ENCODE data around the gene CRYBB1.
A peak's percentile ranks its signal among the peaks of the same experiment; 100 is the strongest.

Gene CRYBB1

DNA sequence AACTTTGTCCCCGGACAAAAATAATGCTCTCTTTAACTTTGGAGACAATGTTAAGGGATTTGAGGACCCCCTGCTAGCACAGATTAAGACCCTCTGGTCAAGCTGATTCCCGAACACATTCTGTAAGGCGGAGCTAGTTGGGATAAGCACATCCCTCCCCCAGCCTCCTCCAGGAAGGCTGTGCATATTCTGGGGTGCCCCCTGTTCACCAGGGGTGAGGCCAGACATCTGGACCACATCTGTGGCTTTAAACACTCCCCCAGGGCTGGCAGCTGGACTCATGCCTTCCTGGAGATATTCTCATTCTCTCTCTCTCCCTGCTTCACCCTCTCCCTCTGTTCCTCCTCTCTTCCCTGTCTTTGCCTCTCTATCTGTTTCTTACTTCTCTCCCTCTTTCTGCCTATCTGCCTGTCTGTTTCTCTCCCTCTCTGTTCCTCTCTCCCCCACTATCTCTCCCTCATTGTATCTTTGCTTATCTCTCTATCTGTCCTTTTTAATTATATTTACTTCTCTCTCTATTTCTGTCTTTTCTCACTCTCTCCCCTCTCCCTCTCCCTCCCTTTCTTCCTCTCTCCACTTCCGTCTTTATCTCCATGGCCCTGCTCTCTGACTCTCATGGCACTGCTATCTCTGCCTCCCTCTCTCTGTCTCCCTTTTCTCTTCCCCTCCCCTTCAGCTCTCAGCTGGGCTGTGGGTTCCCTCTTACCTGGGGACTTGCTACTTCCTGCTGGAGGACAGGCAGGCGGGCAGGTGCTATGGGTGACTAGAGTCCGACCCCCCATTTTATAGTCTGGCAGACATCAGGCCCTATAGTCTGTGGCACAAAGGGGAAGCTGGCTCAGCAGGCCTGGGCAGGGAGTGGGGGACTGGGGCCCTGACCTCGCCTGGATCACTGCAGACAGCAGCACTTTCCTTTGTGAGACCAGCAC lies at the start of gene CRYBB1:
TSS of gene CRYBB1 (minus strand) at position 757 of the 929 bp plus-strand sequence. CDS start 1,708 bp downstream, outside the sequence.
- DNase-seq (ENCODE audit: low read depth), result no peak

DNA sequence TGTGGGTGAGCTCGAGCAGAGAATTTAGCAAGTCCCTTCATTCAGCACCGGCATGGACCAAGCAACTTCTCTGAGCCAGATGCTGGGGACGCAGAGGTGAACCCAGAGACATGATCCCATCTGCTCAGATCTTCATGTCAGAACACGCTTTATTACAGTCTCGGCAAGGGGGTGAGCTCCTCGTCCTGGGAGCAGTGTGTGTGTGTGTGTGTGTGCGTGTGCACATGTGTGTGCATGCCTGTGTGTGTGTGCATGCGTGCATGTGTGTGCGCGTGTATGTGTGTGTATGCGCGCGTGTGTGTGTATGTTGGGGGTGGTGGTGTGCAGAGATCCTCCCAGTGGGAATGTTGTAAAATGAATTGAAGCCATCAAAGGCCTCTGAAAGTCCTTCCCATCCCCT lies 49.3 kb upstream of the CRYBB1 start:
- DNase-seq (ENCODE audit: low read depth), result no peak

DNA sequence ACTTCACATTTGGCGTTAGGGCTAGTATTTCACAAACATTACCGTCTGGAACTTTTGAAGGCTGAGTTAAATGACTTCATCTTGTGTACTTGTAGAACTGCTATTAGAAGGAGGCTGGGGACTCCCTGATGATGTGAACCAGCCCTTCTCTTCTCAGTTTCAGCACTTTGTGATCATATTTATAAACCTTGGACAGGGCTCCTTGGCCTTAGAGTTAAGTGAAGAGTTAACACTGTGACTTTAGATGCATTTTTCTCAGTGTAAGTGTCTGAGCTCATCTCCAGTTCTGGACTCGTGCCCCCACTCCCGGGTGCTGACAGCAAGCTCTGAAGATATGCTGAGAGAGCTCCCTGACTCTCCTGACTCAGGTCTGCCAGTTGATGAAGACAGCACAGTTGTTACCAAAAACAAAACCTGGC lies 48.0 kb upstream of the CRYBB1 start:
- no peak for DNase-seq (ENCODE audit: low read depth)

DNA sequence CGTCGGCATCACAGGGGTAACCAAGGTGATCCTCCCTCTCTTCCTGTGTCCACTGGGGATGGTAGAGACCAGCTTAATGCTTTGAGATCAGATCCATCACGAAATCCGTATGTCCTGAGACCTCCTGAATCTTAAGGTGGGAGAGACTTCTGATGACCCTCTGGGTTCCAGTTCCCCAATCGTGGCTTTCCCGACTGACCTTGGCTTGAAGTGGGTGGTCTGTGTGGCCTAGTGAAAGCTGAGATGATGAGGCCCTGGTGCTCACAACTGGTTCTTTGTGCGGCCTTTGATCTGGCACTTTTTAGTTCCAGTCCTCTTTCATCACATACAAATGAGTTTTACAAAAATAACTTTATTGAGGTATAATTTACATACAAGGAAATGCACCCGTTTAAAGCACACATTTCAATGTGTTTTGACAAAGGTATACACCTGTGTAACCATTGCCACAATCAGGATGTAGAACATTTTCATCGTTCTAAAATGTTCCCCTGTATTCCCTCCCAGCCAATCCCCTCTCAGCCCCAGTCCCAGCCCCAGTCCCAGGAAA lies 45.6 kb upstream of the CRYBB1 start:
- no peak for DNase-seq (ENCODE audit: low read depth)

DNA sequence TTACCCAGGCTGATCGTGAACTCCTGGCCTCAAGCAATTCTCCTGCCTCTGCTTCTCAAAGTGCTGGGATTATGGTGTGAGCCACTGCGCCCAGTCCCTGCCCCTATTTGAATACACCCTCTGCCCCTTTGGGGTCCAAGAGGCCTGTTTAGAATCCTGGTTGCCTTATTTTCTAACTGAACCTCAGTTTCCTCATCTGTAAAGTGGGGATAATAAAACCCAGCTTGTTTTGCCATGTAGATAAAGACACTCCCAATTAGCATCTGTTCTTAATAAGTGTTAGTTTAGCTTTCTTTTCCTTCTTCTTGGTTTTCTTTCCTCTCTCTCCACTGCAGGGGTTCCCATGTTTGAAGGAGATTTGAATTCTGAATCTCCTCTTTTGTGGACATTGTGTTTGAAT lies 44.3 kb upstream of the CRYBB1 start:
- no peak for DNase-seq (ENCODE audit: low read depth)

DNA sequence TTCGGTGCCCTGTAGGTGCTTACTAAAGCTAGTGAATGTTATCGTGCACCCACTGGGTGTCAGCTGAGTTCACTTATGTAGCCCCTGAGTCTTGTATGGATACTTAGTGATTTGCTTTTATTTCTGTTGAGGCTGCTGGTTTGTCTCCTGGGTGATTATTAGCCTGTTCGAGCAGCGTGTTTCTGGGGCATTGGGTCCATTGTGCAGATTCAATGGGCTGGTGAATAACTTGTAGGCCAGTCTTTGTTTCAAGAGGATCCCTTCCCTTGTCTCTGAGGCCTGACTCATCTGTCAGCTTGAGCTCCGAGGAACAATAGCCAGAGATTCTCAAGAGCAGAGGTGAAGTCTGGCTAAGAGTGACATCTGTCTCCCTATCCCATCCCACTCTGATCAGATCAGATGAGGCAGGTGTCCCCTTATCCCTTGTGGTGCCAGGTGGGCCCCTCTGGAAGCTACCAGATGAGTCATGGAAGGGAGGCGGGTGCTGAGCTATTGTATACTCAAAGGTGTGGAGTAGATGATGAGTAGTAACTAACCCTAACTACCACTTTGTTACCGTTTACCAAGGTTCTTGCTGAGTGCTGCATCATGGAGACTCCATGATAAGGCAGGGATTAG lies 43.2 kb upstream of the CRYBB1 start:
- DNase-seq (ENCODE audit: low read depth), result no peak

DNA sequence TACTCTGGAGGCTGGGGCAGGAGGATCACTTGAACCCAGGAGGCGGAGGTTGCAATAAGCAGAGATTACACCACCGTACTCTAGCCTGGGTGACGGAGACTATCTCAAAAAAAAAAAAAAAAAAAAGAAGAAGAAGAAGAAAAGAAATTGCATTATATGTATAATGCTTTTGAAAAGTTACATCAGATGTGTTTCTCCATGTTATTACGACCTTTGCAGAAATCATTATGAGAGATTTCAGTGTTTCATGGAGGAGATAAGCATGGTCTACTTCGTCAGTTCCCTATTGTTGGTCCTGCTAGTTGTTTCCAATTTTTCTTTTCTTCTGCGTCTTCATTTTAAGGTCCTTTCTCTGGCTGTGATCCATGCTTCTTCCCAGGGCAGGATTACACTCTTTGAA lies 42.5 kb upstream of the CRYBB1 start:
- no peak for DNase-seq (ENCODE audit: low read depth)

DNA sequence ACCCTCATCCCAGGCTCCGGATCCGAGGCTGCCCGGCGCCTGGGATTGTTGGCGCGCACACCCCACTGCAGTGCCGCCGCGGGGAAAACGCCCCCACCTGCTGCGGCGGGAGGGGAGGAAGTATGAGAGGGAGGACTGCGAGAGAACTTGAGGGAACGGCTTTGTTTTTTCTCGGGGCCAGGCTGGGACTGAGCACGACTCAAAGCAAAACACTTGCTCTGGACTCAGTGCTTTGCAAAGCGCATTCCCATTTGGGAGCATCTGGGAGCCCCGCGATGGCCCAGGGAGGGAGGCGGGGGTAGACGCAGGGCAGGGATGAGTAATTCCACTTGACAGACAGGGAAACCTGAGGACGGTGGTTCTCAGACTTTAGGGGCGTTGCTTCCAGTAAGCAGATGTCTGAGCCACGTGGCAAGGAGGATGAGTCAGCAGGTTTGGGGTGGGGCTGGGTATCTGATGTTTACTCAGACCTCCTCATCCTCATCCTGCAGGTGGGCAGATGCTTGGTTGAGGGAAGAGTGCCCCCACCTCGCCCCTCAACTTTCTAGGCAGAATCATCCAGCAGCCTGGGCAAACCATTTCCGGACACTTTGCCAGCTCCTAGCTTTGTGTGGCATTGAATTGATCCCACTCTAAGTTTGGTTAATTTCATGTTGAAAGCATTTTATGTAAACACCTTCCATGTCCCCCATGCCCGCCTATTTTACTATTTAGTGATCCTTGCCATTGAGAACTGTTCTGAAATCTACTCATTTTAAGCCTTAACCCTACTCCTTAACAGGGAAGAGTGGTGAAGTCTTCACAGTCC lies 41.0 kb upstream of the CRYBB1 start:
- peak; percentile 85 for DNase-seq (ENCODE audit: low read depth)

DNA sequence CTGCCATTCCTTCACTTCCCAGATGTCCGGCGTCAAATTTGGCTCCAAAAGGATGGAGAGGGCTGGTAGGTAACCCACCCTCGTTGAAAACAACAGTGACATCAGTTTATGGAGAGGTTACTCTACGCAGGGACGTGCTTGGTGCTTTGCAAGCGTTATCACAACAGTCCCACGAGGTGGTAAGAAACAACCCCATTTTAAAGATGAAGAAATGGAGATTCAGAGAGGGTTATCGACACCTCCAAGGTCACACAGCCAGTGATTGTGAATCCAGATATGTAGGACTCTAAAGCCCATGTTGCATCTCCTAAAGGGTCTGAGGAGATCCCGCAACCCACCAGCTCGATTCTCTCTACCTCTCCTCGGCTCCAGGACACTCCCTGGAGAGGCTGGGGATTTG lies 40.3 kb upstream of the CRYBB1 start:
- DNase-seq (ENCODE audit: low read depth), result no peak

DNA sequence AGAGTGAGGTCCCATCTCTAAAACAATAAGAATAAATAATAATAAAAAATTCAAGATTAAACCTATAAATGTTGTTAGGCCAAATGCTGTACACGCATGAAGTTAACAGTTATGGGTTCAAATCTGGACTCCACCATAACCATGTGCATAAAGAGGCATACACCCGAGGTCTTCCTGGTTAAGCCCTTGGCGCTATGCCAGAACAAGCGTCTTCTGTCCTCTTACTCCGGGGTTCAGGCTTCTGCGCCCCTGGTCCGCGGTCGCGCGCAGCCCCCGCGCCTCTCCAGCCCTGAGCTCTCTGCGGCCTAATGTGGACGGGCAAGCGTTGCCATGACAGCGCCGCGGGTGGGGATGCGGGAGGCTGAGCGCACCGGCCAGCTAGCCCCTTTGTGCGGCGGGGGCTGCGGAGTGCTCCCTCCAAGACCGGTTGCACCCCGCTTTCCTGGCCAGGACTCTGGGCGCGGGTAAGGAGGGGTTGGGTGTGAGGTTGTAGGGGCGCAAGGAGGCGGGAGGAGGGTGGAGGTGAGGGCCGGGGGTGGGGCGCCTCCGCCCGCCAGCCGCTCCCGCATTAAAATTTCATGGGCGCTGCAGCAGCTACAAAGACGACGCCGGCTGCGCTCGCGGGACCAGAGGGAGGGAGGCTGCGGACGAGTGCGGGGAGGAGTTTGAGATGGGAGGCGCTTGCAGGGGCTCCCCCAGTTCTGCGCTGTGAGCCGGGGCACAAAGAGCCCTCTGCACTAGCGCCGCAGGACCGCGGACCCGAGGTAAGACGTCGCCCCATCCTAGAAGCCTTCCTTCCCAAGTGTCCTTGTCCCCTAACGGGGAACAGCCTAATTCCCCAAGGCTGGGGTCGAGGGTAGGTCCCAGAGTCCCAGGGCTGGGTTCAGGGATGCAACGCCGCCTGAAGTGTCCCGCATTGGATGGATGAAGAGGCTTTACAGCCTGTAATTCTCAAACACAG lies 39.3 kb upstream of the CRYBB1 start, which contains the start of gene MIAT:
TSS of gene MIAT (plus strand) at position 698 of the 961 bp plus-strand sequence.
- peak; percentile 39 for DNase-seq (ENCODE audit: low read depth)

DNA sequence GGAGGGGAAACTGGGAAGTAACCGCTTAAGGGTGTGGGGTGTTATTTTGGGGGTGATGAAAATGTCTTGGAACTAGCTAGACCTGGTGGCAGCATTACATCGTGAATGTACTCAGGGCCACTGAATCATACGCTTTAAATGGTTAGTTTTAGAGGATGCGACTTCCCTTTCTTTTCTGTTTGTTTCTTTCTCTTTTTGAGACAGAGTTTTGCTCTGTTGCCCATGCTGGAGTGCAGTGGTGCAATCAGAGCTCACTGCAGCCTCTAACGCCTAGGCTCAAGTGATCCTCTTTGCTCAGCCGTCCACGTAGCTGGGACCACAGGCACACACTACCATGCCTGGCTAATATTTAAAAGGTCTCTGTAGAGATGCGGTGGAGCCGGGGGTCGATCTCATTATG lies 34.0 kb upstream of the CRYBB1 start:
- no peak for DNase-seq (ENCODE audit: low read depth)

DNA sequence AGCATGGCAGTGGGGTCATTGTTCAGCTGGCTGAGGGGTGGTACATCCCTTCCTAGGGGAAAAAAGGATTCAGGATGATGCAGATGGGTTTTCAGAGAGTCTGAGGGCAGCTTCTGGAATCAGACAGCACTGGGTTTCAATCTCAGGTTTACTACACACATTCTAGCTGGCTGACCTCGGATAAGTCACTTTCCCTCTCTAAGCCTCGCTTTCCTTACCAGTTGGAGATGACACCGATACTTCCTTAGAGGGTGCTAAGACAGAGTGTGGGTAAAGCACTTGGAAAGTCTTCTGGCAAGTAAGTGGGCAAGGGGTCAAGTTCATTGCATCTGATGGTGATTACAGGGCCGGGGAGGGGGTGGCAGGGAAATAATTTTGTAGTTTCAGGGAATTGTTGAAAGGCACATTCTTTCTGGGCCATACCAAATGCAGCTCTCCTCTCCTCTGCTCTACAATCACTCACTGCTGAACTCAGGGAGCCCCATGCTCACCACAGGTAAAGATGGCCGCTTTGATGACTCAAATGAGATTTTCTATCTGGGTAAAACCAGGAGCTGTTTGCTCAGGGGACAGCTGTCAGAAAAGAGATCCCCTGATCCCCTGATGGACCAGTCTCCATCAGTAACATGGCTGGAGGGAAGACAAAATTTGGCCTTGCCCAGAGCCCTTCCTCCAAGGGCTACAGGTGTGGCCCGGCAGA lies 33.0 kb upstream of the CRYBB1 start:
- no peak for DNase-seq (ENCODE audit: low read depth)

DNA sequence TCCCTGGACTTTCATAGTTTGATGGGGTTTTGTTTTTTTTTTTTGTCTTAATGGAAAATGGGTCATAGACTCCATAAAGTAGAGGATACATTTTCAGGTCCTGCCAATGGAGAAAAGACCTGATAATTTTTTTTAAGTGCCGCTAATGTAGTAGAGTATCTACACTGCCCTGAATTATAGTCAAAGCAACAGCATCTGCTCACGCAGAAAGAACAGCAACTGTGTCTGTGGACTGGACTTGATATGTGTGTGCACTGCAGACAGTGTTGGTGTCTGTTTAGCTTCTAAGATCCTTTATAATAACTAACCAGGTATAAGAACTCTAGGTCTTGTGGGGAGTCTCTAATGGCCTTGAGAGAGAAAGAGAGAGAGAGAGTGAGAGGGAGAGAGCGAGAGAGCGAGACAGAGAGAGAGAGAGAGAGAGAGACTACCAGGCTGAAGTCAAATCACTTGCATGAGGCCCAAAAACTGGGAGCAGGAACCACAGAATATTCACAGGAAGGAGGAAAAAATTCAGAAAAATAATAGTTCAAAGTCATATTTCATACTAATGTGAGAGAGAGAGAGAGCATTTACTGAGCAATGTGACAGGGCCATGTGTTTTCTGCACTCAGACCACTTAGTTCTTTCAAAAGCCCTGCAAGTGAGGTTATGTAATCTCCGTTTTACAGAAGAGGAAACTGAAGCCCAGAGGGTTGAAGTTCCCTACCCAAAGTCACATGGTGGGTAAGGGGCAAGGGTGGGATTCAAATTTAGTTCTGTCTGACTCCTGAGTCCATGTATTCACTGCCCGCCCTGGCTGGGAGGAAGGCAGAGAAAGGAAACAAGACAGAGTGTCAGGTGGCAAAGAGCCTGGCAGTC lies 30.9 kb upstream of the CRYBB1 start:
- no peak for DNase-seq (ENCODE audit: low read depth)

DNA sequence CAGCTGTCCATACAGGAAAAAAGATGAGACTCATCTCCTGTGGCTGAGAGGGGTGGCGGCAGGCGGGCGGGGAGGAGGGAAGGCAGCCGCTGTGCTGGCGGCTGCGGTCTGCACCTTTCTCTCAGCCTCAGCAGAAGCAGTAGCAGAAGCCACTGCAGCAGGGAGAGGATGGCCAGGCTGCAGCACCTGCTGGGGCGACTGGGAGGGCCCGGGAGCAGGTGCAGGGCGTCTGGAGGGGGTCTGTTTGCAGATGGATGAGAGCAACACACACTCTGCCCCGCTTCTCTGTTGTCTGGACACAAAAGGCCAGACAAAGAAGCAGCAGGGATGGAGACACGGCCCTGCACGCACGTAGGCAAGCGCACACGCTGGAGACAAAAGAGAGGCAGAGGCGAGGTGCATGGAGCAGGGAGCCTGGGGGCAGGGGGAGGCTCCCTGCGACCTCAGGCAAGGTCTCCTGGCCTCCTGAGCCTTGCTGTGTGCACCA lies 30.2 kb upstream of the CRYBB1 start:
- no peak for DNase-seq (ENCODE audit: low read depth)

DNA sequence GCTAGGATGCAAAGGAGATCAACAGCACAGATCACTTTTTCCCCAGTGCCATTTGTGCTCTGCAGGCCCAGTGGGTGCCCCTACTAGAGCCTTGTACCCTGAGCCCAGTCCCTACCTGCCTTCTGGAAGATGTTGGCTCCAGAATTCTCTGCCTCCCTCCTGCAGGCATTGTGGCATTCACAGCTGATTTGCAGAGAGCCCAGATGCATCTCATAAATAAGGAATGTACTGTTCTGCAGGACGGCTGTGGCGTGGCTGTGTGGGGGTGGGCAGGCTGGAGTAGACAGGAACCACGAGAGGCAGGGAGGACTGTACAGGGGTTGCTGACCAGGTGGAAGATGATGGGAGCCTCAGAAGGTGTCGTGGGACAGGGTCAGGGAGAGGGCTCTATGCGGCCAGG lies 28.3 kb upstream of the CRYBB1 start:
- DNase-seq (ENCODE audit: low read depth), result no peak

DNA sequence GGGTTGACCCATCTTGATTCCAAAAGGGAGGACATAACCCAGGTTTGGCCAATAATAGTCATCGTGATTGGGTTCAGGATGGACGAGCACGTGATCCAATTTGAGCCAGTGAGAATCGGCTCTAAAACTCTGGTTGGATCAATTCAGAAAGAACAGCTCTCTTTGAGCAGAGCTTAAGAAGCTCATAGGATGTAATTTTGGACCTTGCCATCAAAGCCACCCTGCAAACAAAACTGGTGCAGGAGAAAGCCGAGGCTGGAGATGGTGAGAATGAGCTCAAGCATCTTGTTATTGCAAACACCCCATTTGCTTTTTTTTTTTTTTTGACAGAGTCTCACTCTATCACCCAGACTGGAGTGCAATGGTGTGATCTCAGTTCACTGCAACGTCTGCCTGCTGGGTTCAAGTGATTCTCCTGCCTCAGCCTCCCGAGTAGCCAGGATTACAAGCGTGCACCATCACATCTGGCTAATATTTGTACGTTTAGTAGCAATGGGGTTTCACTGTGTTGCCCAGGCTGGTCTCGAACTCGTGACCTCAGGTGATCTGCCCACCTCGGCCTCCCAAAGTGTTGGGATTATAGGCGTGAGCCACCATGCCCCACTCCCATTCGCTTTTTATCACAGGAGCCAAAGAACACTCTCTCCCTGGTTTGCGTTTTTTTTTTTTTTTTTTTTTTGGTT lies 25.7 kb upstream of the CRYBB1 start:
- DNase-seq (ENCODE audit: low read depth), result no peak

DNA sequence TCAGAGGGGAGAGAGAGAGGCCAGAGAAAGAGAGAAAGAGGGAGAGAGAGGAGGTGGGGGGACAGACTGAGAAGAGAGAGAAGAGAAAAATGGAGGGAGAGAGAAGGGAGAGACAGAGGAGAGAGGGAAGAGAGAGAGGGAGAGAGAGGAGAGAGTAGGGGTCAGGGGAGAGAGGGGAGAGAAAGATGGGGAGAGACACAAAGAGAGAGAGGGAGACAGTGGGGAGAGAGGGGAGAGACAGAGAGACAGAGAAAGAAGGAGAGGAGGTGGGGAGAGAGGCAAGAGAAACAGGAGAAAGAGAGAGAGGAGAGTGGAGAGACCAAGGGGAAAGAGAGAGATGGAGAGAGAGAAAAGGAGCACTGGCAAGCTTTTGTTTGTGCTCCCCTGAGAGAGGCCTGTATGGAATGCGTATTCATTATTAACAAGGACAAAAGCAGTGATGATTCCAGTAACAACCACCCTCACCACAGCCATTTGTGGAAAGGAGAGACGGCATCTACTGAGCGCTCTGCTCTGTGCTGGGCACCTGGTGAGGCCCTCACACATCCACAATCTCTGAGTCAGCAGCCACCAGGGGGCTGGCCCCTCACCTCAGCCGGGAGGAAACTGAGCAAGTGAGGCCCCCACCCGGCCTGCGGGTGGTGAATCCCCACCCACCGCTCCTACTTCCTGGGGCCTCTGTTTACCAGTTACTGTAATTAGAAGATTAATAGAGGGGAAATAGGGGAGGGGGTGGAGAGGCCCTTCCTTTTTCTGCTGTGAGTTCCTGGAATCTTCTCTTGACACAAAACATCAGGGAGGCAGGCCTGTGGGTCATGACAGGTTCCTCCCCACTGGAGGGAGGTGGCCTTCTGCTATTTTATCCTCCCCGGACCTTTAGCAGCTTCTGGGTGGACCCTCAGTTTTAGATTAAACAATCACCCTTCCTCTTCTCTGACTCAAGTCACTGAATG lies 24.9 kb upstream of the CRYBB1 start:
- DNase-seq (ENCODE audit: low read depth), result peak; percentile 75
